ENCODE measurements around the gene TRAPPC11. TPM values are rescaled to one million over a fixed set of nuclear protein-coding genes. Genes with fewer than 3 reads are reported as not detected.

Gene TRAPPC11
- polyA plus RNA-seq, 1 donor from 2014 or later = 78.1 TPM

DNA sequence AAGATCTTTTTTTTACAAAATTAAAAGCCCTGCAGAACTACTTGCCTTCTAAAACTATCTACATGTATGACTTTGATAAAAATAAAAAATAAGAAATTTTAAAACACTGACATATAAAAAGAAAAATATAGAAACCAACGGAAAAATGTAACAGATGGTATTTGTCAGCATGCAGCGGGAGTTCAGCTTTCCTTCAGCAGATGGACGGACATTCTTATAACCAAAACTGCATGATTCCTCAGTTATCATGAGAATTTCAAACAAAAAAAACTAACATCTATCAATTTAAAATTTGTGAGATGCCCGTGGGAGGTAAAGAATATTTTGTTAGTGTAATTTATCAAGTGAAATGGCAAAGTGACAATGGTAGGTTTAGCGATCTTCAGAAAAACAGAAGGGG lies 23.4 kb upstream of the TRAPPC11 start:
- Histone ChIP-seq H3K27ac (ENCODE audit: low read length) (no peak overlapping the region), H3K4me2 (ENCODE audit: low read length) (no peak overlapping the region)

GRCh38 chr4:183636503-183636902 lies 22.6 kb upstream of the TRAPPC11 start:
- Histone ChIP-seq H3K4me2 (ENCODE audit: low read length) (no peak overlapping the region), H2AFZ (ENCODE audit: low read depth, low read length) (no peak overlapping the region), H3F3A (ENCODE audit: insufficient read depth, low read length, poor library complexity, severe bottlenecking) (no peaks in the 10 kb centered on the region), H3K27ac (ENCODE audit: low read length) (no peak overlapping the region), H4K20me1 (ENCODE audit: insufficient read depth) (no peaks in the 10 kb centered on the region), H3K27me3 (ENCODE audit: insufficient read depth, low read depth, low read length) (no peaks in the 10 kb centered on the region), H3K9me2 (ENCODE audit: insufficient read depth, low read length) (no peaks in the 10 kb centered on the region), H3K36me3 (ENCODE audit: insufficient read depth, low read length) (no peaks in the 10 kb centered on the region), H3K9me3 (ENCODE audit: low read length) (no peaks in the 10 kb centered on the region), H3K4me3 (ENCODE audit: low read length) (no peak overlapping the region), H3K9ac (ENCODE audit: low read length) (no peak overlapping the region), H3K79me2 (replicated peaks; ENCODE audit: insufficient read depth, low read length) (no peaks in the 10 kb centered on the region)
- TF ChIP-seq SMC3 (conservative IDR thresholded peaks at IDR 0.05; ENCODE audit: poor library complexity) (no peak), POLR2AphosphoS5 (IDR thresholded peaks at IDR 0.05) (no peak), EP300 (conservative IDR thresholded peaks at IDR 0.05; ENCODE audit: poor library complexity, severe bottlenecking) (no peak), MXI1 (conservative IDR thresholded peaks at IDR 0.05; ENCODE audit: poor library complexity, severe bottlenecking) (no peak), TAF1 (IDR thresholded peaks at IDR 0.05; ENCODE audit: low read depth) (no peak), EZH2 (IDR thresholded peaks at IDR 0.05; ENCODE audit: borderline replicate concordance, insufficient read depth, low read length, poor library complexity, severe bottlenecking) (no peak)
- TF ChIP-seq, protein P1, sequence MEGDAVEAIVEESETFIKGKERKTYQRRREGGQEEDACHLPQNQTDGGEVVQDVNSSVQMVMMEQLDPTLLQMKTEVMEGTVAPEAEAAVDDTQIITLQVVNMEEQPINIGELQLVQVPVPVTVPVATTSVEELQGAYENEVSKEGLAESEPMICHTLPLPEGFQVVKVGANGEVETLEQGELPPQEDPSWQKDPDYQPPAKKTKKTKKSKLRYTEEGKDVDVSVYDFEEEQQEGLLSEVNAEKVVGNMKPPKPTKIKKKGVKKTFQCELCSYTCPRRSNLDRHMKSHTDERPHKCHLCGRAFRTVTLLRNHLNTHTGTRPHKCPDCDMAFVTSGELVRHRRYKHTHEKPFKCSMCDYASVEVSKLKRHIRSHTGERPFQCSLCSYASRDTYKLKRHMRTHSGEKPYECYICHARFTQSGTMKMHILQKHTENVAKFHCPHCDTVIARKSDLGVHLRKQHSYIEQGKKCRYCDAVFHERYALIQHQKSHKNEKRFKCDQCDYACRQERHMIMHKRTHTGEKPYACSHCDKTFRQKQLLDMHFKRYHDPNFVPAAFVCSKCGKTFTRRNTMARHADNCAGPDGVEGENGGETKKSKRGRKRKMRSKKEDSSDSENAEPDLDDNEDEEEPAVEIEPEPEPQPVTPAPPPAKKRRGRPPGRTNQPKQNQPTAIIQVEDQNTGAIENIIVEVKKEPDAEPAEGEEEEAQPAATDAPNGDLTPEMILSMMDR (IDR thresholded peaks at IDR 0.05; ENCODE audit: poor library complexity, severe bottlenecking) = no peak
- TF ChIP-seq, protein P2, sequence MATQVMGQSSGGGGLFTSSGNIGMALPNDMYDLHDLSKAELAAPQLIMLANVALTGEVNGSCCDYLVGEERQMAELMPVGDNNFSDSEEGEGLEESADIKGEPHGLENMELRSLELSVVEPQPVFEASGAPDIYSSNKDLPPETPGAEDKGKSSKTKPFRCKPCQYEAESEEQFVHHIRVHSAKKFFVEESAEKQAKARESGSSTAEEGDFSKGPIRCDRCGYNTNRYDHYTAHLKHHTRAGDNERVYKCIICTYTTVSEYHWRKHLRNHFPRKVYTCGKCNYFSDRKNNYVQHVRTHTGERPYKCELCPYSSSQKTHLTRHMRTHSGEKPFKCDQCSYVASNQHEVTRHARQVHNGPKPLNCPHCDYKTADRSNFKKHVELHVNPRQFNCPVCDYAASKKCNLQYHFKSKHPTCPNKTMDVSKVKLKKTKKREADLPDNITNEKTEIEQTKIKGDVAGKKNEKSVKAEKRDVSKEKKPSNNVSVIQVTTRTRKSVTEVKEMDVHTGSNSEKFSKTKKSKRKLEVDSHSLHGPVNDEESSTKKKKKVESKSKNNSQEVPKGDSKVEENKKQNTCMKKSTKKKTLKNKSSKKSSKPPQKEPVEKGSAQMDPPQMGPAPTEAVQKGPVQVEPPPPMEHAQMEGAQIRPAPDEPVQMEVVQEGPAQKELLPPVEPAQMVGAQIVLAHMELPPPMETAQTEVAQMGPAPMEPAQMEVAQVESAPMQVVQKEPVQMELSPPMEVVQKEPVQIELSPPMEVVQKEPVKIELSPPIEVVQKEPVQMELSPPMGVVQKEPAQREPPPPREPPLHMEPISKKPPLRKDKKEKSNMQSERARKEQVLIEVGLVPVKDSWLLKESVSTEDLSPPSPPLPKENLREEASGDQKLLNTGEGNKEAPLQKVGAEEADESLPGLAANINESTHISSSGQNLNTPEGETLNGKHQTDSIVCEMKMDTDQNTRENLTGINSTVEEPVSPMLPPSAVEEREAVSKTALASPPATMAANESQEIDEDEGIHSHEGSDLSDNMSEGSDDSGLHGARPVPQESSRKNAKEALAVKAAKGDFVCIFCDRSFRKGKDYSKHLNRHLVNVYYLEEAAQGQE (IDR thresholded peaks at IDR 0.05; ENCODE audit: borderline replicate concordance) = no peak

More for the DNA sequence above, 23.4 kb upstream of the TRAPPC11 start:
- H3K9me3 ChIP-seq (ENCODE audit: low read length) = no peaks in the 10 kb centered on the region
- no peaks in the 10 kb centered on the region for H3K36me3 ChIP-seq (ENCODE audit: insufficient read depth, low read length)
- H4K20me1 ChIP-seq (ENCODE audit: insufficient read depth) = no peaks in the 10 kb centered on the region
- no peak overlapping the region for H3K9ac ChIP-seq (ENCODE audit: low read length)
- no peak for TF ChIP-seq EZH2 (IDR thresholded peaks at IDR 0.05; ENCODE audit: borderline replicate concordance, insufficient read depth, low read length, poor library complexity, severe bottlenecking)
- TF ChIP-seq POLR2AphosphoS5 (IDR thresholded peaks at IDR 0.05) = no peak
- TF ChIP-seq, protein P2 (IDR thresholded peaks at IDR 0.05; ENCODE audit: borderline replicate concordance) = no peak
- no peak for TF ChIP-seq MXI1 (conservative IDR thresholded peaks at IDR 0.05; ENCODE audit: poor library complexity, severe bottlenecking)
- TF ChIP-seq, protein P1 (IDR thresholded peaks at IDR 0.05; ENCODE audit: poor library complexity, severe bottlenecking) = no peak
- TF ChIP-seq TAF1 (IDR thresholded peaks at IDR 0.05; ENCODE audit: low read depth) = no peak
- H3K4me3 ChIP-seq (ENCODE audit: low read length) = no peak overlapping the region
- no peaks in the 10 kb centered on the region for H3F3A ChIP-seq (ENCODE audit: insufficient read depth, low read length, poor library complexity, severe bottlenecking)
- no peak overlapping the region for H2AFZ ChIP-seq (ENCODE audit: low read depth, low read length)
- H3K79me2 ChIP-seq (replicated peaks; ENCODE audit: insufficient read depth, low read length) = no peaks in the 10 kb centered on the region
- no peaks in the 10 kb centered on the region for H3K9me2 ChIP-seq (ENCODE audit: insufficient read depth, low read length)
- no peaks in the 10 kb centered on the region for H3K27me3 ChIP-seq (ENCODE audit: insufficient read depth, low read depth, low read length)
